ENCODE data around the gene RPS14.

Gene RPS14

GRCh38 chr5:150400316-150401075 is 49.0 kb downstream of the RPS14 start:
- DNase-seq (ENCODE audit: low read depth), result no peak

GRCh38 chr5:150399524-150400211 is 49.9 kb downstream of the RPS14 start:
- peak; percentile 44 for DNase-seq (ENCODE audit: low read depth)

GRCh38 chr5:150398722-150399523 is 50.6 kb downstream of the RPS14 start:
- DNase-seq (ENCODE audit: low read depth), result no peak

- DNase-seq (ENCODE audit: low read depth), result no peak
These were observed 51.5 kb downstream of the RPS14 start for GRCh38 chr5:150397782-150398721.

GRCh38 chr5:150397146-150397781 is 52.3 kb downstream of the RPS14 start:
- DNase-seq (ENCODE audit: low read depth), result peak; percentile 63

DNA sequence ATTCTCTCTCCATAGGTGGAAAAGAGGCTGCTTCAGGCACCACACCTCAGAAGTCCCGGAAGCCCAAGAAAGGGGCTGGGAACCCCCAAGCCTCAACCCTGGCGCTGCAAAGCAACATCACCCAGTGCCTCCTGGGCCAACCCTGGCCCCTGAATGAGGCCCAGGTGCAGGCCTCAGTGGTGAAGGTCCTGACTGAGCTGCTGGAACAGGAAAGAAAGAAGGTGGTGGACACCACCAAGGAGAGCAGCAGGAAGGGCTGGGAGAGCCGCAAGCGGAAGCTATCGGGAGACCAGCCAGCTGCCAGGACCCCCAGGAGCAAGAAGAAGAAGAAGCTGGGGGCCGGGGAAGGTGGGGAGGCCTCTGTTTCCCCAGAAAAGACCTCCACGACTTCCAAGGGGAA is 53.3 kb downstream of the RPS14 start:
- no peak for DNase-seq (ENCODE audit: low read depth)

GRCh38 chr5:150395688-150395975 is 53.9 kb downstream of the RPS14 start:
- DNase-seq (ENCODE audit: low read depth), result no peak

DNA sequence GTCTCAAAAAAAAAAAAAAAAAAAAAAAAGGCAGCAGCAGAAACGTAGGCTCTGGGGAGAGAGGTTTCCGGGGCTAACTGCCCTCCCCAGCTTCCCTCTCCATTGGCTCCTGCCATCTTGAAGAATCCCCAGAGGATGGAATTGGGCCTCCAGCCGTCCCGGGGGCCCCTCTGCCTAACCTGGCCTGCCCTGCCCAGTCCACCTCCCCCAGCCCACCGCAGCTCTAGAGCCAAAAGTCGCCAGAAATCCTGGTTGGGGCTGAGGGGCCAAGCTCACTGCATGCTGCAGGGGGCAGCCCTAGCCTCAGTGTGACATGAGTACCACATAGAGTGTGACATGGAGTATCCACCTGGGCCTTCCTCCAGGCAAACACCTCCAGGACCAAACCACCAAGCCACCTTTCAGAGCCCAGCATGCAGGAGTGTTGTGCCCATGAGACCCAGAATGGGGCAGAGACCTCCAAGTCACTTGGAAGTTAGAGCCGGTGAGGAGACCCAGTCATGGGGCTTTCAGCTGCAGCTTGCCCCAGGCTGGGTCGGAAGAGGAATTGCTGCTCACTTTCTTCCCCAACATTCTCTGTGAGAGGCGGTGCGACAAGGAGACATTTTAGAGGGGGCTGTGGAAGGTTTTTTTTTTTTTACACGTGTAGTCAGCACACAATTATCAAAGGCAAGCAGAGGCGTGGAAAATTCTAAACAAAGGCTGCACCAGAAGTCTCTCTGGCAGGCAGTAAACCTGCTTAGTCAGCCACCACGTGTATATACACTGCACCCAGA is 54.4 kb downstream of the RPS14 start:
- no peak for DNase-seq (ENCODE audit: low read depth)

DNA sequence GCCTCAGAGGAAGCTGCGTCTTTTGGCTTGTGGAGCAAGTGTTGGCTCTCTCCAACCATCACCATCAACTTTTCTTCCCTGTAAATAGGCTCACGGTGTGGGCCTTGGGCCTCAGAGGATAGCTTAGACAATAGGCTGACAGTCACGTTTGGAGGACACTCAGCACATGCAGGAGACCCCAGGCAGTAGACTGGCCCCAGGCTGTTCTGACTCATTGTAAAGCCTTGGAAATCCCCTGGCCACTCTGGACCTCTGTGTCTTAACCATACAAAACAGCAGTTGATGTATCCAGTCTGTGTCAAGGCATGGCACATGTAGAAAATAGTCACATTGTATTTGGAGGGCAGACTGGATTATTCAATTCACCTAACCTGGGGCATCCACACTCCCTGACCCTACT is 55.4 kb downstream of the RPS14 start:
- DNase-seq (ENCODE audit: low read depth), result peak; percentile 58

DNA sequence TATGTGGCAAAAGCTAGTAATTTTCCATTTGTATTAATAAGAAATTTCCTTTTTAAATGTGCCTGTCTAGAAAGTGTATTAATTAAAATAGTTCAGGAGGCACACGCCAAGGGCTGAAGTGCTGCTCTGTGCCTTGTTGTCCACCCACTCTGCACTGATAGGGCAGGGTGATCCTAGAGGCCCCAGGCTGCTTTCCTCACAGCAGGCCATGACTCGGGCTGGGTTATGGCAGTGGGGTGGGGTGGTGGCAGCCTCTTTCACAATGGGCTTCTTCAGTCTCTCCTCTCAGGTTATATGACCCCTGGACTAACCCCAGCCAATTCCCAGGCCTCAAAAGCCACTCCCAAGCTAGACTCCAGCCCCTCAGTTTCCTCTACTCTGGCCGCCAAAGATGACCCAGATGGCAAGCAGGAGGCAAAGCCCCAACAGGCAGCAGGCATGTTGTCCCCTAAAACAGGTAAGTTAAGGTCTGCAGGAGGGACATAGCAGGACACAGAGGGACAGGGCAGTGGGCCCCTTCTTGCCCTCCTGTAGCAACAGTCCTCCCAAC is 56.4 kb downstream of the RPS14 start:
- DNase-seq (ENCODE audit: low read depth), result no peak

GRCh38 chr5:150392680-150393079 is 56.9 kb downstream of the RPS14 start:
- no peak for DNase-seq (ENCODE audit: low read depth)
